GM13977 (cell line): Measurements from ENCODE around the gene DAZL.
"Not testable (repeated sequence)": the region's sequence is repeated elsewhere in the genome, so short reads cannot be mapped to it uniquely, and the experiment has no call there.

Experiments used
- DNase-seq: peaks from one replicate; pipeline ENCODE4 v3.0.0; 2012; ENCODE audit warnings: low spot score
- in situ Hi-C: fragments of 300-500 bp; cut with MboI; formaldehyde crosslinking; loops from one replicate; pipeline ENCODE4 v1.12.0; 2022; ENCODE audit warnings: low sequenced_read_pairs, low pct_unique_long_range_greater_than_20kb, mixed read lengths, inconsistent platforms; ENCODE audit not compliant: unreplicated experiment
- TF ChIP-seq, protein P1 (sequence below): IDR thresholded peaks from 2 replicates; pipeline ENCODE4 v1.5.1; 2012; ENCODE audit warnings: mild to moderate bottlenecking, control low read depth; ENCODE audit not compliant: insufficient read depth; ENCODE audit errors: extremely low read depth, missing control alignments

DAZL gene

DNA sequence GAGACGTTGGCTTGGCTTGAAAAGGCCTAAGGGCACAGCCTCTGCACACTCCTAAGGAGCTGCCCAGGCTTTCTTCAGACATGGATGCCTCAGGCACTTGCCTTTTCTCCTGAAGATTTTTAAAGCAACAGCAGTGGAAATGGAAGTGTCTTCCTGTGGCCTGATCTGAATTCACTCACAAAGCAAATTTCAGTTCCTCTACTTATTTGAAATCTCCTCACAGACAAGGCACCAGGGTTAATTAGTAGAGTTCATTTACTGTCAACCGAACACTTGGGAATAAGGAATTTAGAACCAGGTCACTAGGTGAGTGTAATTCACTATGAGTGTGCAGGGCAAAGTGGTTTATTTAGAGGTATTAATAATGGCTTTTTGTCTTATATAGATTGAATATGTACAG lies 27.2 kb upstream of the DAZL start:
- DNase-seq = no peak
- TF ChIP-seq, protein P1, sequence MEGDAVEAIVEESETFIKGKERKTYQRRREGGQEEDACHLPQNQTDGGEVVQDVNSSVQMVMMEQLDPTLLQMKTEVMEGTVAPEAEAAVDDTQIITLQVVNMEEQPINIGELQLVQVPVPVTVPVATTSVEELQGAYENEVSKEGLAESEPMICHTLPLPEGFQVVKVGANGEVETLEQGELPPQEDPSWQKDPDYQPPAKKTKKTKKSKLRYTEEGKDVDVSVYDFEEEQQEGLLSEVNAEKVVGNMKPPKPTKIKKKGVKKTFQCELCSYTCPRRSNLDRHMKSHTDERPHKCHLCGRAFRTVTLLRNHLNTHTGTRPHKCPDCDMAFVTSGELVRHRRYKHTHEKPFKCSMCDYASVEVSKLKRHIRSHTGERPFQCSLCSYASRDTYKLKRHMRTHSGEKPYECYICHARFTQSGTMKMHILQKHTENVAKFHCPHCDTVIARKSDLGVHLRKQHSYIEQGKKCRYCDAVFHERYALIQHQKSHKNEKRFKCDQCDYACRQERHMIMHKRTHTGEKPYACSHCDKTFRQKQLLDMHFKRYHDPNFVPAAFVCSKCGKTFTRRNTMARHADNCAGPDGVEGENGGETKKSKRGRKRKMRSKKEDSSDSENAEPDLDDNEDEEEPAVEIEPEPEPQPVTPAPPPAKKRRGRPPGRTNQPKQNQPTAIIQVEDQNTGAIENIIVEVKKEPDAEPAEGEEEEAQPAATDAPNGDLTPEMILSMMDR = no peak
- in situ Hi-C loops = no loop called here

DNA sequence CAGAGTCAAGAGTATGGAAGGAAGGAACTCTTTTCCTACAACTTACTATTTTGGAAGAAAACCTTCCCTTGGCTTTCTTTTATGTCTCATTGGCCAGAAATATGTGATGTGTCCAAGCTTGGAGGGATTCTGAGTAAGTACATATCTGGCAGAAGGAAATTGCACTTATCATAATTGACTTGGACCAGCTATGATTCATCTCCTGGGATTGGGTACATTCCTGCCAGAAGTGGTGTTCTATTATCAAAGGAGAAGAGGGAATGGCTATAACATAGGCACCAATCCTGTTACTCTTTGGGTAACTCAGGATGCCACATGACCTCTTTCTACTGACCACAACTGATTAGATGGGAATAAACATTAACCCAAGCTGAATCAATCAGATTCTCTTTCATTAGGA lies 13.5 kb upstream of the DAZL start:
- TF ChIP-seq, protein P1 = no peak
- in situ Hi-C loops = no loop called here
- no peak for DNase-seq

DNA sequence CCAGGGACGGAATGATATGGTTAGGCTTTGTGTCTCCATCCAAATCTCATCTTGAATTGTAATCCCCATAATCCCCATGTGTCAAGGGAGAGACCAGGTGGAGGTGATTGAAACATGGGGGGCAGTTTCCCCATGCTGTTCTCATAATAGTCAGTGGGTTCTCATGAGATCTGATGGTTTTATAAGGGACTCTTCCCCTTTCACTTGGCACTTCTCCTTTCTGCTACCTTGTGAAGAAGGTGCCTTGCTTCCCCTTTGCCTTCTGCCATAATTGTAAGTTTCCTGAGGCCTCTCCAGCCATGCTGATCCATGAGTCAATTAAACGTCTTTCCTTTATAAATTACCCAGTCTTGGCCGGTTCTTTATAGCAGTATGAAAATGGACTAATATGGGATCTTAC lies 11.9 kb upstream of the DAZL start:
- DNase-seq, in situ Hi-C loops: not testable (repeated sequence)

DNA sequence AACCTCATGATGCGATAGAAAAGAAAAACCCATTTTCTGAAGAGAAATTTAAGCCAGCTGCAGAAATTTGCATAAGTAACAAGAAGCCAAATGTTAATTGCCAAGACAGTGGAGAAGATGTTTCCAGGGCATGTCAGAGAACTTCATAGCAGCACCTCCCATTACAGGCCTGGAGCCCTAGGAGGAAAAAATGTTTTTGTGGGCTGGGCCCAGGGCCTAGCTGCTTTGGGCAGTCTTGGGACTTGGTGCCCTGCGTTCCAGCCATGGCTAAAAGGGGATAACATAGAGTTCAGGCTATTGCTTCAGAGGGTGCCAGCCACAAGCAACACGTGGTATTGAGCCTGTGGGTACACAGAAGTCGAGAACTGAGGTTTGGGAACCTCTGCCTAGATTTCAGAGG lies 10.9 kb upstream of the DAZL start:
- DNase-seq = no peak
- TF ChIP-seq, protein P1 = no peak
- in situ Hi-C loops = no loop called here

DNA sequence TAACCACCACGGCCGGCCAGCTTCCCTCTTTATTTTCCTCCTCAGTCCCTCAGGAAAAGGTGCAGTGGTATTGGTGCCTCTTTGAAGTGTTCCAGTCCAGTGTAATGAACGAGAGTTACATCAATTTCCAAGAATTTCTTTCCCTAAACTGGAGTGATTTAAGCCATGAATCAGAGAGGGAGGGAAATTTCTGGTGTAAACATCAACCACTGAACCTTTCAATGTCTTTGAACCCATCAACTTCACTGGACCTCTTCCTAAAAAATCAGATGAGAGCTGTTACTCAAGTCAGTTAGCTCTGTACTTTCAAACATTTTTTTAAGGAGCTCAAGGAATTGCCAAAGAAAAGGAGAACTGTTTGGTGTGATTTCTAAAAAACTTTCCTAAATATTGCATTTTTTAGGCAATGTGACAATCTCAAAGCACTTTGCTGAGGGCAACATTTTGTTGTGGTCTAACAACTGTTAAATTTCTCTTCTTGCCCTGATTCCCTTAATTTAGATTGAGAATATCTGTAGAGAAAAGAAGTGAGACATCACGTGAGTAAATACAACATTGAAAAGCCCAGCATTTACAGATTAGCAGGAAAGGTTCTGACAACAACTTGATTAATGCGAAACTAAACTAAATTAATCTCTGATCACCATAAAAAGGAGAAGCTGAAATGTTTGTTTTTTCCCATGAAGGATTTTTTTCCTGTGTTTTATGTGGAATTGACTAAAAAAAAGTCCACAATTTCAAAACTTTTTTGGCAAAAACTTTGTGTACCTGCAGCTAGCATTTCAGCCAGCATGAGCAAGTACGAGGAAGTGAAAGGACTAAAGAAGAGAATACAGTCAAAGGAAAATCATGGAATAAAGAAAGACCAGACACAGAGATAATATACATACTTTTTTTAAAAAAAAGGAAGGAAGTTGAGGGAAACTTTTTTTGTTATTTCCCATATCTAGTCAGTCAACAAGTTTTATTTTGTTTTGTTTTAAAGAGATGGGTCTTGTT lies 9.1 kb upstream of the DAZL start:
- DNase-seq = no peak
- in situ Hi-C loops = no loop called here
- TF ChIP-seq, protein P1 = no peak

DNA sequence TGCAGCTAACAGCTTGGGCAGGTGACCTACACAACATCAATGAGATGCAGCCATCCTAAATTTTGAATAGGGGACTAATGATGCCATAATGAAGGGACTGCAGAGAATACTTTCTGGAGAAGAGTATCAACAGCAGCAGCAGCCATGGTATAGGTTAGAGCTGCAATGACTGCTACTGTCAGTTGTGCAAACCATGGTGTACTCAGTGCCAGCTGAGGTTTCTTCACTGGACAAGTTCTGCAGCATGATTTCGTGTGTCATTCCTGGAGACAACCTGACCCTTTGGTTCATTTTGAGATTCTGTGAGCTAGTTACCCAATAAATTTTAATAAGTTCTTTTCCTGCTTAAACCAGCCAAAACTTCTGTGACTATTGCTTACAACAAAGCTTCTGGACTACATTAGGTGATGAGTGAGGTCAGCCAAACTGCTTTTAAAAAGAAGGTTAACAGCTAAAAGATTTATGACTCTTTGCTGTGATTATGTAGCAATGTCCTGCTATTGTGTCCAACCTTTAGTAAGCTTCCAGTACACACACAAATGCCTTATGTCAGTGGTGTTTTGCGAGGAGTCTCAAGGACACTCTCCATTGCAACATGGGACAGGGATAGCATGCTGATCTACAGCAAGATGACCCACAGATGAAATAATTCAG lies 4.8 kb upstream of the DAZL start:
- TF ChIP-seq, protein P1 = no peak
- DNase-seq = no peak
- in situ Hi-C loops = loop anchor here (10.0 kb wide), 1 partner anchor 625 kb away; no protein-coding TSS in a partner anchor

DNA sequence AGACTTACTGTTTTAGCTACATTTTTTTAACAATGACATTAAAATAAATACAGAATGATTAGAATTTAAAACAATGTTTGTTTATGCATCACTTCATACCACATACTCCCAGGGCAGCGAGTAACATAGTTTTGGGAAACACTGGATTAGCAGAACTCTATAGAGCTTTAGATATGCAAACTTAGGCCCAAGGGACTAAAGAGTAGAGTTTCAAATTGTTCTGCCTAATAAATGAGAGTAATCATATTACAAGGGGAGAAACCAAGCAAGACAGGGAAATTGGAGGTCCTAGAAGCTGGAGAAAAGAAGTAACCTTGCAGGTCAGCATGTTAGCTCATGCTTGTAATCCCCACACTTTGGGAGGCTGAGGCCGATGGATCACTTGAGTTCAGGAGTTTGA lies 3.6 kb upstream of the DAZL start:
- TF ChIP-seq, protein P1 = no peak
- no peak for DNase-seq
- in situ Hi-C loops = loop anchor here (10.0 kb wide), 1 partner anchor 626 kb away; no protein-coding TSS in a partner anchor
